Measurements from ENCODE around the gene MAEL.
A peak's percentile ranks its signal among the peaks of the same experiment; 100 is the strongest.

Gene MAEL

DNA sequence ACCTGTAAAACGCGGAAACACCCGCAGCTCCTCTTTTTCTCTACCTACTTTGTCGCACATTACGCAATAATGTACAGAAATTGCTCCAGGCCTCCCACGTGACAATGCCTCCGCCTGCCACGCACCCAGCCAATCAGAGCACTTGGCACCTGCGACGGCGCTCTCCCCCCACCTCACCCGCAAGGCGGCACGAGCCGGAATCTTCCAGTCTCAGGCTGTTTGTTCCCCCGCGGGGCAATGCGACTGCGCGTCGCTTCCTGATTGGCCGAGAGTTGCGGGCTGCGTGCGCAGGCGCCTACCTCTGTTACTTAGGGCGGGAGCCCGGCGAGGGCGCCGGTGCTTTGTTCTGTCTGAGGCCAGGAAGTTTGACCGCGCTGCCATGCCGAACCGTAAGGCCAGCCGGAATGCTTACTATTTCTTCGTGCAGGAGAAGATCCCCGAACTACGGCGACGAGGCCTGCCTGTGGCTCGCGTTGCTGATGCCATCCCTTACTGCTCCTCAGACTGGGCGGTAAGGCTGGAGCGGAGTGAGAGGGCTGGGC is at the start of gene MAEL:
Gene MAEL (plus strand): TSS at position 307 of the 542 bp plus-strand sequence. CDS start 73 bp downstream, at position 380.
- TF ChIP-seq, protein P1, sequence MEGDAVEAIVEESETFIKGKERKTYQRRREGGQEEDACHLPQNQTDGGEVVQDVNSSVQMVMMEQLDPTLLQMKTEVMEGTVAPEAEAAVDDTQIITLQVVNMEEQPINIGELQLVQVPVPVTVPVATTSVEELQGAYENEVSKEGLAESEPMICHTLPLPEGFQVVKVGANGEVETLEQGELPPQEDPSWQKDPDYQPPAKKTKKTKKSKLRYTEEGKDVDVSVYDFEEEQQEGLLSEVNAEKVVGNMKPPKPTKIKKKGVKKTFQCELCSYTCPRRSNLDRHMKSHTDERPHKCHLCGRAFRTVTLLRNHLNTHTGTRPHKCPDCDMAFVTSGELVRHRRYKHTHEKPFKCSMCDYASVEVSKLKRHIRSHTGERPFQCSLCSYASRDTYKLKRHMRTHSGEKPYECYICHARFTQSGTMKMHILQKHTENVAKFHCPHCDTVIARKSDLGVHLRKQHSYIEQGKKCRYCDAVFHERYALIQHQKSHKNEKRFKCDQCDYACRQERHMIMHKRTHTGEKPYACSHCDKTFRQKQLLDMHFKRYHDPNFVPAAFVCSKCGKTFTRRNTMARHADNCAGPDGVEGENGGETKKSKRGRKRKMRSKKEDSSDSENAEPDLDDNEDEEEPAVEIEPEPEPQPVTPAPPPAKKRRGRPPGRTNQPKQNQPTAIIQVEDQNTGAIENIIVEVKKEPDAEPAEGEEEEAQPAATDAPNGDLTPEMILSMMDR (IDR thresholded peaks at IDR 0.05; ENCODE audit: insufficient read depth, low read depth, low read length, missing control alignments): no peak
- DNase-seq (ENCODE audit: low read depth): no peak
- H3K4me3 ChIP-seq (ENCODE audit: low read length): no peak within 1 kb of the TSS

DNA sequence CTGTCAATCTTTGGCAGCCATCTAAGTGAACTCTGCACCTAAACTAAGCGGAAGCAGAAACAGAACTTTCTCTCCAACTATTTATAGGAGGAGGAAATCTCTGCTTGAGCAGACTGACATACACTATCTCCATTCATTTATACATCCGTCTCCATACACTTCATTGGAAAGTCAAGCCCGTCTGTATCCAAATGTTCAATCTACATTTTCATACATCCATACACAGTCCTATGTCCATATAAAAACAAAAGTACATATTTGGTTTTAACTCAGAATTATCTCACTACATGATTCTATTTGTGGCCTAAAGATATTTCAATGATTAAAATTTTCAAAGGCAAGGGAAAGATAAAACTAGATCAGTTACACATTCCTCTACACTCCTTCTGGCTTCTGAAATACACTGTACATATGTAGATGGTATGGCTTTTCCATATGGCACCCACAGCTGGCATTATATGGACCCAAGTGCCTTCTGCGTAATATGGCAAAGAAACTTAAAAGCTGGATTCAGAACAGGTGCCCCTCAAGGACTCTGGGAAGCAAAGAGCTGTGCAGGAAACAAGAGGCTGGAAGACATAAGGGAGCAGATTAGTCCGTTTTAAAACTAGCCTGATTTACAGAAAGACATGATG is 49.2 kb upstream of the MAEL start:
- TF ChIP-seq, protein P1 (IDR thresholded peaks at IDR 0.05; ENCODE audit: insufficient read depth, low read depth, low read length, missing control alignments): no peak
- H3K4me3 ChIP-seq (ENCODE audit: low read length): no peak overlapping the region
- no peak for DNase-seq (ENCODE audit: low read depth)

- TF ChIP-seq, protein P1 (IDR thresholded peaks at IDR 0.05; ENCODE audit: insufficient read depth, low read depth, low read length, missing control alignments): no peak
These were observed 44.7 kb upstream of the MAEL start for GRCh38 chr1:166944186-166944967.

GRCh38 chr1:166947398-166948043 is 41.6 kb upstream of the MAEL start:
- TF ChIP-seq, protein P1 (IDR thresholded peaks at IDR 0.05; ENCODE audit: insufficient read depth, low read depth, low read length, missing control alignments): no peak
- peak; percentile 20 for DNase-seq (ENCODE audit: low read depth)
- H3K4me3 ChIP-seq (ENCODE audit: low read length): no peak overlapping the region

More at GRCh38 chr1:166944186-166944967, 44.7 kb upstream of the MAEL start:
- H3K4me3 ChIP-seq (ENCODE audit: low read length): no peak overlapping the region
- no peak for DNase-seq (ENCODE audit: low read depth)

GRCh38 chr1:166948856-166949350 is 40.2 kb upstream of the MAEL start:
- TF ChIP-seq, protein P1 (IDR thresholded peaks at IDR 0.05; ENCODE audit: insufficient read depth, low read depth, low read length, missing control alignments): no peak
- DNase-seq (ENCODE audit: low read depth): no peak
- no peak overlapping the region for H3K4me3 ChIP-seq (ENCODE audit: low read length)

- no peak for DNase-seq (ENCODE audit: low read depth)
- TF ChIP-seq, protein P1 (IDR thresholded peaks at IDR 0.05; ENCODE audit: insufficient read depth, low read depth, low read length, missing control alignments): no peak
- no peak overlapping the region for H3K4me3 ChIP-seq (ENCODE audit: low read length)
These were observed 38.9 kb upstream of the MAEL start for GRCh38 chr1:166950156-166950555.
